ENCODE results near the gene SPTLC3.

DNA sequence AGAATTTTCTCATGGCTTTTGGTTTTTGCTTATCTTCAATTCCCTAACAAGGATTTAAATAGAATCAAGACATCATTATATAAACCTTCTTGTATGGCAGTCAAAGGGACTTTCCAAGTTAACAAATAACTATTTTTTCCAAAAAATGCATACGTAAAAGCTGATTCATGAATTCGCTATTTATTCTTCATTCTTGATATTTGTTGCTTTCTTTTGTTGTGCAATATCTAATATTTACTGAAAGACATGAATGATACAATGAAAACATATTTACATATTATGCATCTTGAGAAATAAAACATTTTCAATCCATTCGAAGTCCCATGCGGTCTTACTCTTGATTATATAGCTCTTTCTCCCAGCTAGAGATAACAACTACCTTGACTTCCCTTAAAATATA lies 47.0 kb upstream of the SPTLC3 start:
- TF ChIP-seq, protein P1, sequence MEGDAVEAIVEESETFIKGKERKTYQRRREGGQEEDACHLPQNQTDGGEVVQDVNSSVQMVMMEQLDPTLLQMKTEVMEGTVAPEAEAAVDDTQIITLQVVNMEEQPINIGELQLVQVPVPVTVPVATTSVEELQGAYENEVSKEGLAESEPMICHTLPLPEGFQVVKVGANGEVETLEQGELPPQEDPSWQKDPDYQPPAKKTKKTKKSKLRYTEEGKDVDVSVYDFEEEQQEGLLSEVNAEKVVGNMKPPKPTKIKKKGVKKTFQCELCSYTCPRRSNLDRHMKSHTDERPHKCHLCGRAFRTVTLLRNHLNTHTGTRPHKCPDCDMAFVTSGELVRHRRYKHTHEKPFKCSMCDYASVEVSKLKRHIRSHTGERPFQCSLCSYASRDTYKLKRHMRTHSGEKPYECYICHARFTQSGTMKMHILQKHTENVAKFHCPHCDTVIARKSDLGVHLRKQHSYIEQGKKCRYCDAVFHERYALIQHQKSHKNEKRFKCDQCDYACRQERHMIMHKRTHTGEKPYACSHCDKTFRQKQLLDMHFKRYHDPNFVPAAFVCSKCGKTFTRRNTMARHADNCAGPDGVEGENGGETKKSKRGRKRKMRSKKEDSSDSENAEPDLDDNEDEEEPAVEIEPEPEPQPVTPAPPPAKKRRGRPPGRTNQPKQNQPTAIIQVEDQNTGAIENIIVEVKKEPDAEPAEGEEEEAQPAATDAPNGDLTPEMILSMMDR (IDR thresholded peaks at IDR 0.05; ENCODE audit: poor library complexity, severe bottlenecking), result no peak
- TF ChIP-seq MXI1 (conservative IDR thresholded peaks at IDR 0.05; ENCODE audit: poor library complexity, severe bottlenecking), result no peak
- no peak for TF ChIP-seq POLR2AphosphoS5 (IDR thresholded peaks at IDR 0.05)
- TF ChIP-seq SMC3 (conservative IDR thresholded peaks at IDR 0.05; ENCODE audit: poor library complexity), result no peak
- no peak for TF ChIP-seq EZH2 (IDR thresholded peaks at IDR 0.05; ENCODE audit: borderline replicate concordance, insufficient read depth, low read length, poor library complexity, severe bottlenecking)
- TF ChIP-seq, protein P2, sequence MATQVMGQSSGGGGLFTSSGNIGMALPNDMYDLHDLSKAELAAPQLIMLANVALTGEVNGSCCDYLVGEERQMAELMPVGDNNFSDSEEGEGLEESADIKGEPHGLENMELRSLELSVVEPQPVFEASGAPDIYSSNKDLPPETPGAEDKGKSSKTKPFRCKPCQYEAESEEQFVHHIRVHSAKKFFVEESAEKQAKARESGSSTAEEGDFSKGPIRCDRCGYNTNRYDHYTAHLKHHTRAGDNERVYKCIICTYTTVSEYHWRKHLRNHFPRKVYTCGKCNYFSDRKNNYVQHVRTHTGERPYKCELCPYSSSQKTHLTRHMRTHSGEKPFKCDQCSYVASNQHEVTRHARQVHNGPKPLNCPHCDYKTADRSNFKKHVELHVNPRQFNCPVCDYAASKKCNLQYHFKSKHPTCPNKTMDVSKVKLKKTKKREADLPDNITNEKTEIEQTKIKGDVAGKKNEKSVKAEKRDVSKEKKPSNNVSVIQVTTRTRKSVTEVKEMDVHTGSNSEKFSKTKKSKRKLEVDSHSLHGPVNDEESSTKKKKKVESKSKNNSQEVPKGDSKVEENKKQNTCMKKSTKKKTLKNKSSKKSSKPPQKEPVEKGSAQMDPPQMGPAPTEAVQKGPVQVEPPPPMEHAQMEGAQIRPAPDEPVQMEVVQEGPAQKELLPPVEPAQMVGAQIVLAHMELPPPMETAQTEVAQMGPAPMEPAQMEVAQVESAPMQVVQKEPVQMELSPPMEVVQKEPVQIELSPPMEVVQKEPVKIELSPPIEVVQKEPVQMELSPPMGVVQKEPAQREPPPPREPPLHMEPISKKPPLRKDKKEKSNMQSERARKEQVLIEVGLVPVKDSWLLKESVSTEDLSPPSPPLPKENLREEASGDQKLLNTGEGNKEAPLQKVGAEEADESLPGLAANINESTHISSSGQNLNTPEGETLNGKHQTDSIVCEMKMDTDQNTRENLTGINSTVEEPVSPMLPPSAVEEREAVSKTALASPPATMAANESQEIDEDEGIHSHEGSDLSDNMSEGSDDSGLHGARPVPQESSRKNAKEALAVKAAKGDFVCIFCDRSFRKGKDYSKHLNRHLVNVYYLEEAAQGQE (IDR thresholded peaks at IDR 0.05; ENCODE audit: borderline replicate concordance), result no peak
- no peak for TF ChIP-seq TAF1 (IDR thresholded peaks at IDR 0.05; ENCODE audit: low read depth)
- TF ChIP-seq RAD21 (conservative IDR thresholded peaks at IDR 0.05), result no peak
- TF ChIP-seq EP300 (conservative IDR thresholded peaks at IDR 0.05; ENCODE audit: poor library complexity, severe bottlenecking), result no peak

All from neural cell (in vitro differentiated cells).